Measurements from ENCODE around the gene PRELID1. TPM values are rescaled to one million over a fixed set of nuclear protein-coding genes. Genes with fewer than 3 reads are reported as not detected.
A peak's percentile ranks its signal among the peaks of the same experiment; 100 is the strongest.

The PRELID1 gene
- total and polyA plus RNA-seq, 10 of the 15 experiments (the other 5 are each of a cell fraction or from before 2014, with no cell fraction given) = 30.9 to 584 (median 254) TPM

DNA sequence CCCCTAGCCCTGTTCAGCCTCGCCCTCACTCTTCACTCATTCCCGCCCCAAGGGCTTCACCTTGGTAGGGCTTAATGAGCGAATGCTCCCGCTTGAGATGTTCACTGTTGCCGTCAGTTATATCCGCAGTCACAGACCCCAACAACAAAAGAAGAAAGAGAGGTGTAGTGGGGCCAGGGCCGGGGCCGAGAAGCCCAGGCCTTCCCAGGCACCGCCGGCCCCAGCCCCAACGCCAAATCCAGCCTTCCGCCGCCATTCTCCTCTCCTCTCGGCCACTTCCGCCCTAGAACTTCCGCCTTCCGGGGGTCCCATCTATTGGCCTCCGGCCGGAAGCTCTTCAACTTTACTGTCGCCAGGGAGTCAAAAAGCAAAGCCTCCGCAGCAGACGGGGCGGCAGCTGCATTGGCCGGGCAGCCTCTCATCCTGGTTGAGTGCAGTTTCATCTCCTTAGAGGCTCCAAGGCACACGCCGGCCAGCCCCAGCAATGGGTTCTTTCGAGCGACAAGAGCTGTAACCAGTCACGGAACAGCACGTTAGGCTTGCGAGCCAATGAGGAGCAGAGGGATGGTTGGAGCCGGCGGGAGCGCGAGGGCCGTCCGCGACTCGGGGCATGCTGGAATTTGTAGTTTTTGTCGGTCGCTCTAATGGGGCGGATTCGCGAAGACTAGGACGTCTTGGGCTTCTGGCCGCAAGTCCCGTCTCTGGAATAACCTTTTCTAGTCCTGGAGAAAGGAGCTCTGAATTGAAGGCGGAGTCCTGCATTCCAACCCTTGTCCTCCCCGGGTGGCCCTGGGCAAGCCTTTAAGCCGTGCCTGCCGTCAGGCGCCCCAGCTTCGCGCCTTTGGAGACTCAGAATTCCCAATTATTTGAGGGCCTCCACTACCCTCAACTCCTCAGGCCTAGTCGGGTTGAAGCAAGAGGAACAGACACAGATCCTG lies 48.1 kb downstream of the PRELID1 start, which contains the start of gene LMAN2 (continued):
- TF ChIP-seq HSF1 (IDR thresholded peaks at IDR 0.05; ENCODE audit: low read depth, low read length) (peak; percentile 64), BACH1 (IDR thresholded peaks at IDR 0.05; ENCODE audit: borderline replicate concordance) (peak; percentile 71), MYC (IDR thresholded peaks at IDR 0.05; ENCODE audit: insufficient read depth, insufficient read length, insufficient replicate concordance, low read length, severe bottlenecking) (peak; percentile 58), RAD51 (IDR thresholded peaks at IDR 0.05) (no peak), TCF7 (IDR thresholded peaks at IDR 0.05; ENCODE audit: borderline replicate concordance) (no peak), JUND (IDR thresholded peaks at IDR 0.05; ENCODE audit: low read depth, low read length) (no peak), PAX5 (IDR thresholded peaks at IDR 0.05; ENCODE audit: borderline replicate concordance, low read depth, low read length) (0 out of 2 replicates have a peak, but pooled peaks have one; percentile 4), SIN3A (IDR thresholded peaks at IDR 0.05; ENCODE audit: low read depth, low read length) (peak; percentile 74; the same call in 1 of the 2 replicates), BCL3 (IDR thresholded peaks at IDR 0.05; ENCODE audit: borderline replicate concordance, insufficient read depth, low read depth, low read length, poor library complexity, severe bottlenecking) (no peak), SIX5 (IDR thresholded peaks at IDR 0.05; ENCODE audit: low read depth, low read length, severe bottlenecking) (peak; percentile 87), POLR2A (IDR thresholded peaks at IDR 0.05; ENCODE audit: low read depth, low read length) (peak; percentile 88), YBX1 (IDR thresholded peaks at IDR 0.05) (no peak), MXI1 (IDR thresholded peaks at IDR 0.05; ENCODE audit: low read depth, low read length) (peak; percentile 65), ETV6 (conservative IDR thresholded peaks at IDR 0.05 in 1 of 2, IDR thresholded peaks at IDR 0.05 in 1 of 2; ENCODE audit: borderline replicate concordance in 1 of 2, low read depth in 1 of 2) (peak in 1 of 2 experiments; percentile 65; a peak in 1 of 4 replicates), IRF3 (IDR thresholded peaks at IDR 0.05) (peak; percentile 84), ASH2L (IDR thresholded peaks at IDR 0.05; ENCODE audit: borderline replicate concordance, low read depth) (0 out of 2 replicates have a peak, but pooled peaks have one; percentile 50), SREBF1 (IDR thresholded peaks at IDR 0.05; ENCODE audit: low read length) (peak; percentile 78), ZNF24 (IDR thresholded peaks at IDR 0.05) (0 out of 2 replicates have a peak, but pooled peaks have one; percentile 40), IKZF2 (IDR thresholded peaks at IDR 0.05) (peak in 1 of 2 experiments; percentile 42; a peak in 1 of 4 replicates)
- TF ChIP-seq, protein P1, sequence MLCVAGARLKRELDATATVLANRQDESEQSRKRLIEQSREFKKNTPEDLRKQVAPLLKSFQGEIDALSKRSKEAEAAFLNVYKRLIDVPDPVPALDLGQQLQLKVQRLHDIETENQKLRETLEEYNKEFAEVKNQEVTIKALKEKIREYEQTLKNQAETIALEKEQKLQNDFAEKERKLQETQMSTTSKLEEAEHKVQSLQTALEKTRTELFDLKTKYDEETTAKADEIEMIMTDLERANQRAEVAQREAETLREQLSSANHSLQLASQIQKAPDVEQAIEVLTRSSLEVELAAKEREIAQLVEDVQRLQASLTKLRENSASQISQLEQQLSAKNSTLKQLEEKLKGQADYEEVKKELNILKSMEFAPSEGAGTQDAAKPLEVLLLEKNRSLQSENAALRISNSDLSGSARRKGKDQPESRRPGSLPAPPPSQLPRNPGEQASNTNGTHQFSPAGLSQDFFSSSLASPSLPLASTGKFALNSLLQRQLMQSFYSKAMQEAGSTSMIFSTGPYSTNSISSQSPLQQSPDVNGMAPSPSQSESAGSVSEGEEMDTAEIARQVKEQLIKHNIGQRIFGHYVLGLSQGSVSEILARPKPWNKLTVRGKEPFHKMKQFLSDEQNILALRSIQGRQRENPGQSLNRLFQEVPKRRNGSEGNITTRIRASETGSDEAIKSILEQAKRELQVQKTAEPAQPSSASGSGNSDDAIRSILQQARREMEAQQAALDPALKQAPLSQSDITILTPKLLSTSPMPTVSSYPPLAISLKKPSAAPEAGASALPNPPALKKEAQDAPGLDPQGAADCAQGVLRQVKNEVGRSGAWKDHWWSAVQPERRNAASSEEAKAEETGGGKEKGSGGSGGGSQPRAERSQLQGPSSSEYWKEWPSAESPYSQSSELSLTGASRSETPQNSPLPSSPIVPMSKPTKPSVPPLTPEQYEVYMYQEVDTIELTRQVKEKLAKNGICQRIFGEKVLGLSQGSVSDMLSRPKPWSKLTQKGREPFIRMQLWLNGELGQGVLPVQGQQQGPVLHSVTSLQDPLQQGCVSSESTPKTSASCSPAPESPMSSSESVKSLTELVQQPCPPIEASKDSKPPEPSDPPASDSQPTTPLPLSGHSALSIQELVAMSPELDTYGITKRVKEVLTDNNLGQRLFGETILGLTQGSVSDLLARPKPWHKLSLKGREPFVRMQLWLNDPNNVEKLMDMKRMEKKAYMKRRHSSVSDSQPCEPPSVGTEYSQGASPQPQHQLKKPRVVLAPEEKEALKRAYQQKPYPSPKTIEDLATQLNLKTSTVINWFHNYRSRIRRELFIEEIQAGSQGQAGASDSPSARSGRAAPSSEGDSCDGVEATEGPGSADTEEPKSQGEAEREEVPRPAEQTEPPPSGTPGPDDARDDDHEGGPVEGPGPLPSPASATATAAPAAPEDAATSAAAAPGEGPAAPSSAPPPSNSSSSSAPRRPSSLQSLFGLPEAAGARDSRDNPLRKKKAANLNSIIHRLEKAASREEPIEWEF (IDR thresholded peaks at IDR 0.05; ENCODE audit: insufficient replicate concordance, low read depth, low read length) = no peak
